SU-DHL-6 (cell line): ENCODE data around the gene CCDC141.

Experiments used
- CTCF ChIP-seq: fragments of 200-600 bp; sonication (generic); IDR thresholded peaks from one replicate; pipeline ENCODE4 v1.5.1; 2017; ENCODE audit warnings: antibody characterized with exemption, mild to moderate bottlenecking, low read length, moderate library complexity; ENCODE audit not compliant: insufficient read depth, poor library complexity, severe bottlenecking
- EZH2phosphoT487 ChIP-seq: fragments of 200-600 bp; sonication (generic), shearing (Covaris generic); conservative IDR thresholded peaks from 2 replicates; pipeline ENCODE4 v1.6.1; 2018; ENCODE audit warnings: mild to moderate bottlenecking, antibody characterized with exemption, low read length, moderate library complexity, mixed read lengths

- TF ChIP-seq CTCF = no peak
- TF ChIP-seq EZH2phosphoT487 = no peak
Observed at GRCh38 chr2:178787155-178787554, 262.8 kb downstream of the CCDC141 start.
